ENCODE measurements around the gene ARG2.

The ARG2 gene

DNA sequence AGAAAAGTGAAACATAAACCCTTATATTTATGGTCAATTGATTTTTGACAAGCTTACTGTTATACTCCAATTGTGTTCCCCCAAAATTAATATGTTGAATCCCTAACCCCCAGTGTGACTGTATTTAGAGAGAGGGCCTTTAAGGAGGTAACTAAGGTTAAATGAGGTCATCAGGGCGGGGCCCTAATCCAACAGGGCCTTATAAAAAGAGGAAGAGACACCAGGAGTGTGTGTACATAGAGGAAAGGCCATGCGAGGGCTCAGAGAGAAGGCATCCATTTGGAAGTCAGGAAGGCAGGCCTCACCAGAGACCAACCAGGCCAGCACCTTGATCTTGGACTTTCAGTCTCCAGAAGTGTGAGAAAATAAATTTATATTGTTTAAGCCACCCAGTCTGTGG is 61.2 kb downstream of the ARG2 start:
- TF ChIP-seq JUND (IDR thresholded peaks at IDR 0.05; ENCODE audit: low read depth) = no peak
- DNase-seq (ENCODE audit: low read depth in 1 of 2, low spot score in 1 of 2) = no peak
- in situ Hi-C loops (cut with HindIII; ENCODE audit: low pct_unique_long_range_greater_than_20kb, low sequenced_read_pairs) = no loop called here

GRCh38 chr14:67683842-67684241 is 64.1 kb downstream of the ARG2 start:
- in situ Hi-C loops (cut with HindIII; ENCODE audit: low pct_unique_long_range_greater_than_20kb, low sequenced_read_pairs) = no loop called here
- no peak for TF ChIP-seq JUND (IDR thresholded peaks at IDR 0.05; ENCODE audit: low read depth)
- no peak for DNase-seq (ENCODE audit: low read depth in 1 of 2, low spot score in 1 of 2)

DNA sequence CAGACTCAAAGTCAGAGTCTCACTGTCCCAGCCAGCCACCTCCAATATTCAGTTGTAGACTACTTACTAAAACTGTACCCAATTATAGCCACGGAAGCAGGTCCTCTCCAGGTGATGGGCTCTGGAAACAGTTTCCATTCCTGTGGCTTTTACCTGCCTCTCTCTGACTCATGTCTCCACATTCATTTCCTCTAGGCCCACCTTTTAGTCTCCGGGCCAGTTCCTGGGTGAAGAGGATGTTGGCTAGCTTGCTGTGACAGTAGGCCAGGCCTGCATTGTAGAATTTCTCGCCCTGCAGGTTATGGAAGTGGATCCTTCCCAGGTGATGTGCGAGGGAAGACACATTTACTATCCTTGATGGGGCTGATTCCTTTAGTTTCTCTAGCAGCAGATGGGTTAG is 70.3 kb downstream of the ARG2 start:
- TF ChIP-seq JUND (IDR thresholded peaks at IDR 0.05; ENCODE audit: low read depth) = no peak
- in situ Hi-C loops (cut with HindIII; ENCODE audit: low pct_unique_long_range_greater_than_20kb, low sequenced_read_pairs) = no loop called here
- DNase-seq (ENCODE audit: low read depth in 1 of 2, low spot score in 1 of 2) = no peak

GRCh38 chr14:67694791-67695393 is 75.2 kb downstream of the ARG2 start:
- TF ChIP-seq JUND (IDR thresholded peaks at IDR 0.05; ENCODE audit: low read depth) = no peak
- in situ Hi-C loops (cut with HindIII; ENCODE audit: low pct_unique_long_range_greater_than_20kb, low sequenced_read_pairs) = no loop called here
- peak; percentile 93 to 96 for DNase-seq (ENCODE audit: low read depth in 1 of 2, low spot score in 1 of 2)

- DNase-seq (ENCODE audit: low read depth in 1 of 2, low spot score in 1 of 2) = peak; percentile 77 to 95
- no peak for TF ChIP-seq JUND (IDR thresholded peaks at IDR 0.05; ENCODE audit: low read depth)
- in situ Hi-C loops (cut with HindIII; ENCODE audit: low pct_unique_long_range_greater_than_20kb, low sequenced_read_pairs) = no loop called here
Observed at GRCh38 chr14:67695394-67695949, 75.8 kb downstream of the ARG2 start, which contains the start of gene RDH11. TSS of gene RDH11 (minus strand) at chr14:67695764. CDS start at chr14:67695703, 61 bp downstream.

GRCh38 chr14:67697006-67697405 is 77.3 kb downstream of the ARG2 start:
- in situ Hi-C loops (cut with HindIII; ENCODE audit: low pct_unique_long_range_greater_than_20kb, low sequenced_read_pairs) = no loop called here
- no peak for DNase-seq (ENCODE audit: low read depth in 1 of 2, low spot score in 1 of 2)
- TF ChIP-seq JUND (IDR thresholded peaks at IDR 0.05; ENCODE audit: low read depth) = no peak

GRCh38 chr14:67698179-67698578 is 78.5 kb downstream of the ARG2 start:
- TF ChIP-seq JUND (IDR thresholded peaks at IDR 0.05; ENCODE audit: low read depth) = no peak

More at GRCh38 chr14:67698179-67698578, 78.5 kb downstream of the ARG2 start:
- in situ Hi-C loops (cut with HindIII; ENCODE audit: low pct_unique_long_range_greater_than_20kb, low sequenced_read_pairs) = no loop called here
- no peak for DNase-seq (ENCODE audit: low read depth in 1 of 2, low spot score in 1 of 2)

All from T47D (cell line).